H9 (cell line): ENCODE data around the gene ESRRB. TPM values are rescaled to one million over a fixed set of nuclear protein-coding genes. Genes with fewer than 3 reads are reported as not detected.

Experiments
- DNase-seq: peaks from one replicate; pipeline ENCODE4 v3.0.0-alpha.2; 2017
- H2AFZ ChIP-seq: one replicate; pipeline ENCODE4 v1.6.1; 2013; ENCODE audit warnings: mild to moderate bottlenecking, low read length, control low read depth, moderate library complexity
- H2AK5ac ChIP-seq: 2 replicates; pipeline ENCODE4 v1.6.1; 2013; ENCODE audit warnings: low read length, control low read depth, mixed read lengths; ENCODE audit not compliant: insufficient read length
- H2BK120ac ChIP-seq: one replicate; pipeline ENCODE4 v1.6.1; 2013; ENCODE audit warnings: low read depth, mild to moderate bottlenecking, low read length, control low read depth, inconsistent platforms; ENCODE audit not compliant: poor library complexity, severe bottlenecking
- H2BK12ac ChIP-seq: 2 replicates; pipeline ENCODE4 v1.6.1; 2013; ENCODE audit warnings: low read length, control low read depth, mixed read lengths, low read depth; ENCODE audit not compliant: insufficient read length
- H2BK15ac ChIP-seq: 2 replicates; pipeline ENCODE4 v1.6.1; 2013; ENCODE audit warnings: low read depth, low read length, control low read depth
- H2BK20ac ChIP-seq: one replicate; pipeline ENCODE4 v1.6.1; 2013; ENCODE audit warnings: low read depth, mild to moderate bottlenecking, low read length, control low read depth, inconsistent platforms; ENCODE audit not compliant: poor library complexity, severe bottlenecking
- H2BK5ac ChIP-seq: 2 replicates; pipeline ENCODE4 v1.6.1; 2013; ENCODE audit warnings: low read length, control low read depth, mixed read lengths; ENCODE audit not compliant: insufficient read length
- H3K14ac ChIP-seq: 2 replicates; pipeline ENCODE4 v1.6.1; 2013; ENCODE audit warnings: low read length, control low read depth; ENCODE audit not compliant: insufficient read depth
- H3K18ac ChIP-seq: 2 replicates; pipeline ENCODE4 v1.6.1; 2013; ENCODE audit warnings: low read depth, mild to moderate bottlenecking, mixed read lengths, low read length, control low read depth; ENCODE audit not compliant: insufficient read length
- H3K23ac ChIP-seq: 2 replicates; pipeline ENCODE4 v1.6.1; 2013; ENCODE audit warnings: low read length, control low read depth, mixed read lengths, low read depth; ENCODE audit not compliant: insufficient read length
- H3K23me2 ChIP-seq: 2 replicates; pipeline ENCODE4 v1.6.1; 2013; ENCODE audit warnings: low read depth, mild to moderate bottlenecking, mixed read lengths, low read length, control low read depth; ENCODE audit not compliant: insufficient read length, poor library complexity, severe bottlenecking
- H3K27ac ChIP-seq: 2 replicates; pipeline ENCODE4 v1.5.1; 2013; ENCODE audit warnings: low read length, control low read depth, mixed read lengths, low read depth; ENCODE audit not compliant: insufficient read length
- H3K27me3 ChIP-seq: 2 replicates; pipeline ENCODE4 v1.6.1; 2013; ENCODE audit warnings: low read length, control low read depth, inconsistent platforms; ENCODE audit not compliant: insufficient read depth
- H3K4ac ChIP-seq: 2 replicates; pipeline ENCODE4 v1.6.1; 2013; ENCODE audit warnings: low read depth, mild to moderate bottlenecking, control low read depth, inconsistent platforms, low read length, moderate library complexity
- H3K4me1 ChIP-seq: 2 replicates; pipeline ENCODE4 v1.6.1; 2013; ENCODE audit warnings: low read length, control low read depth, inconsistent platforms; ENCODE audit not compliant: insufficient read depth
- H3K4me2 ChIP-seq: 2 replicates; pipeline ENCODE4 v1.6.1; 2013; ENCODE audit warnings: low read length, control low read depth, mixed read lengths; ENCODE audit not compliant: insufficient read length, insufficient read depth
- H3K56ac ChIP-seq: 2 replicates; pipeline ENCODE4 v1.6.1; 2013; ENCODE audit warnings: low read depth, mild to moderate bottlenecking, mixed read lengths, low read length, control low read depth; ENCODE audit not compliant: insufficient read length
- H3K79me1 ChIP-seq: 2 replicates; pipeline ENCODE4 v1.6.1; 2013; ENCODE audit warnings: low read depth, mild to moderate bottlenecking, moderate library complexity, low read length, control low read depth, inconsistent platforms; ENCODE audit not compliant: insufficient read depth, poor library complexity, severe bottlenecking
- H3K79me2 ChIP-seq: 2 replicates; pipeline ENCODE4 v1.6.1; 2013; ENCODE audit warnings: low read length, control low read depth, inconsistent platforms; ENCODE audit not compliant: insufficient read depth
- H3K9ac ChIP-seq: 2 replicates; pipeline ENCODE4 v1.6.1; 2013; ENCODE audit warnings: low read length, control low read depth, mixed read lengths; ENCODE audit not compliant: insufficient read length; ENCODE audit errors: extremely low read depth
- H3K9me3 ChIP-seq: one replicate; pipeline ENCODE4 v1.6.1; 2013; ENCODE audit warnings: low read depth, low read length, inconsistent platforms; ENCODE audit not compliant: control insufficient read depth
- H3T11ph ChIP-seq: one replicate; pipeline ENCODE4 v1.6.1; 2013; ENCODE audit warnings: mild to moderate bottlenecking, low read length, control low read depth, inconsistent platforms
- H4K20me1 ChIP-seq: one replicate; pipeline ENCODE4 v1.6.1; 2013; ENCODE audit not compliant: control insufficient read depth, insufficient read length, insufficient read depth
- H4K5ac ChIP-seq: 2 replicates; pipeline ENCODE4 v1.6.1; 2013; ENCODE audit warnings: low read depth, mild to moderate bottlenecking, mixed read lengths, low read length, control low read depth; ENCODE audit not compliant: insufficient read length
- H4K8ac ChIP-seq: replicated peaks from 2 replicates; pipeline ENCODE4 v1.6.1; 2013; ENCODE audit warnings: low read length, control low read depth, mixed read lengths, low read depth; ENCODE audit not compliant: insufficient read length
- H4K91ac ChIP-seq: 2 replicates; pipeline ENCODE4 v1.6.1; 2013; ENCODE audit warnings: low read depth, mild to moderate bottlenecking, moderate library complexity, mixed read lengths, low read length, control low read depth; ENCODE audit not compliant: insufficient read length
- H3K27ac Mint-ChIP-seq, 3 experiments: 2 replicates in 2 of 3; 3 replicates in 1 of 3; pipeline ENCODE4 v1.8.0; 2020 to 2021; ENCODE audit warnings: mixed read lengths in 3 of 3, mild to moderate bottlenecking in 1 of 3, moderate library complexity in 1 of 3
- H3K27me3 Mint-ChIP-seq: 2 replicates; pipeline ENCODE4 v1.8.0; 2021; ENCODE audit warnings: low read depth, mild to moderate bottlenecking, moderate library complexity, mixed read lengths
- H3K36me3 Mint-ChIP-seq, 3 experiments: 2 replicates in 2 of 3; 3 replicates in 1 of 3; pipeline ENCODE4 v1.8.0; 2020 to 2021; ENCODE audit warnings: low read depth in 3 of 3, mixed read lengths in 3 of 3; ENCODE audit not compliant: insufficient read depth in 1 of 3
- H3K4me1 Mint-ChIP-seq, 2 experiments: 2 replicates each; pipeline ENCODE4 v1.8.0; 2020; ENCODE audit warnings: mixed read lengths in 2 of 2
- H3K4me3 Mint-ChIP-seq, 2 experiments: 2 replicates in 1 of 2; 3 replicates in 1 of 2; pipeline ENCODE4 v1.8.0; 2020 to 2021; ENCODE audit warnings: mild to moderate bottlenecking in 2 of 2, mixed read lengths in 2 of 2, moderate library complexity in 1 of 2
- H3K9me3 Mint-ChIP-seq, 2 experiments: 2 replicates in 1 of 2; 3 replicates in 1 of 2; pipeline ENCODE4 v1.8.0; 2020; ENCODE audit warnings: mild to moderate bottlenecking in 2 of 2, mixed read lengths in 2 of 2, moderate library complexity in 1 of 2
- WGBS: extraction: QIAGEN DNeasy Blood & Tissue Kit; methylation state at CpG from one replicate; pipeline ENCODE4 v1.1.7; 2013; ENCODE audit warnings: missing lambda C conversion rate, low lambda C conversion rate, mixed read lengths; ENCODE audit not compliant: insufficient read length; ENCODE audit errors: extremely low coverage; 5-methylcytosine and 5-hydroxymethylcytosine counted together
- long read RNA-seq: library from polyadenylated mRNA; unstranded; transcript quantifications from one replicate; pipeline ENCODE4 v2.0.0, GENCODE V29; 2020
- total RNA-seq: library from RNA; stranded (reverse); gene quantifications from 2 replicates; pipeline ENCODE4 v1.2.1, GENCODE V29; 2021
- TF ChIP-seq, protein P1 (sequence below): fragments of 200-600 bp; sonication (generic); conservative IDR thresholded peaks from 3 replicates; pipeline ENCODE4 v1.8.0; 2021; ENCODE audit warnings: antibody characterized with exemption, mild to moderate bottlenecking

ESRRB gene
- total RNA-seq, result 0.11 TPM in 1 of 2 replicates, not detected in the other
- long read RNA-seq, result 0 reads

DNA sequence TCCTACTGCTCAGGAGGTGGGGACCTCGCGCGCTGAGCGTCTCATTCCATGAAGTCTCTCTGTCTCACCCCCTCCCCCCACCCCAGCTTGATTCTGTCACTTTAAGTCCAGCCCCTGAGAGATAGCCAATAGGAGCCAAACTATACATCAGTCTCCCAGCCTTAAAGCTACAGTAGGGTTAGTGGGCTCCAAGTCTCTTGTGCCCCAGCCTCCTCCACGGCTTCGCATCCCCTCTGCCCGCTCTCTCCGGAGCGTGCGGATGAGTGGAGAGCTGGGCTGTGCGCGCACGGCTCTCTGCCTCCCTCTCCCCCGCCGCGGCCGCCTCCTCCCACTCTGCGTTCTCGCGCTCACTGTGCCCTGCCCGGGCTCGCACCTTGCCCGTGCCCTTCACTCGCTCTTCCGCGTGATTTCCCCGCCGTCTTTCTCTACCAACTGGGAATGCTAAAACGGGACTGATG lies at the start of gene ESRRB:
ESRRB (plus strand) TSS at position 191 of the 458 bp plus-strand sequence; CDS start at position 456, 265 bp downstream.
- H3K4me1 Mint-ChIP-seq, result peaks cover 11 to 17% of the 10 kb centered on the region in 2 experiments
- Histone ChIP-seq H3K27me3 (peaks cover 40% of the 10 kb centered on the region), H3K9ac (peak within 1 kb of the TSS; percentile 8)

More for the DNA sequence above, at the start of gene ESRRB:
- Histone ChIP-seq H4K91ac (no peak within 1 kb of the TSS), H3K79me1 (no peaks in the 10 kb centered on the region), H3K56ac (no peak within 1 kb of the TSS), H2BK120ac (no peak within 1 kb of the TSS), H3K14ac (no peak within 1 kb of the TSS), H3K23ac (no peak within 1 kb of the TSS), H3K4ac (no peak within 1 kb of the TSS), H4K5ac (no peak within 1 kb of the TSS), H4K20me1 (no peaks in the 10 kb centered on the region), H2BK5ac (no peak within 1 kb of the TSS), H4K8ac (no peak within 1 kb of the TSS), H3K4me2 (peak within 1 kb of the TSS; percentile 90), H2BK20ac (no peak within 1 kb of the TSS), H3K18ac (no peak within 1 kb of the TSS), H2AFZ (no peak within 1 kb of the TSS), H2BK12ac (no peak within 1 kb of the TSS), H2AK5ac (no peak within 1 kb of the TSS), H3T11ph (no peak within 1 kb of the TSS), H3K4me1 (peaks cover 4% of the 10 kb centered on the region; the same call in 1 of the 2 replicates), H3K9me3 (no peaks in the 10 kb centered on the region), H2BK15ac (no peak within 1 kb of the TSS), H3K23me2 (peaks cover 15% of the 10 kb centered on the region), H3K79me2 (no peaks in the 10 kb centered on the region), H3K27ac (no peak within 1 kb of the TSS)
- WGBS, result no CpG with 5 or more reads among the region's 29 CpGs
- Mint-ChIP-seq H3K36me3 (no peaks in the 10 kb centered on the region), H3K9me3 (peaks cover 0 to 3% of the 10 kb centered on the region in 2 experiments; a peak in 1 of 5 replicates), H3K4me3 (peak within 1 kb of the TSS; percentile 72 to 90), H3K27me3 (peaks cover 97% of the 10 kb centered on the region), H3K27ac (no peak within 1 kb of the TSS)
- peak; percentile 63 for DNase-seq
- TF ChIP-seq, protein P1, sequence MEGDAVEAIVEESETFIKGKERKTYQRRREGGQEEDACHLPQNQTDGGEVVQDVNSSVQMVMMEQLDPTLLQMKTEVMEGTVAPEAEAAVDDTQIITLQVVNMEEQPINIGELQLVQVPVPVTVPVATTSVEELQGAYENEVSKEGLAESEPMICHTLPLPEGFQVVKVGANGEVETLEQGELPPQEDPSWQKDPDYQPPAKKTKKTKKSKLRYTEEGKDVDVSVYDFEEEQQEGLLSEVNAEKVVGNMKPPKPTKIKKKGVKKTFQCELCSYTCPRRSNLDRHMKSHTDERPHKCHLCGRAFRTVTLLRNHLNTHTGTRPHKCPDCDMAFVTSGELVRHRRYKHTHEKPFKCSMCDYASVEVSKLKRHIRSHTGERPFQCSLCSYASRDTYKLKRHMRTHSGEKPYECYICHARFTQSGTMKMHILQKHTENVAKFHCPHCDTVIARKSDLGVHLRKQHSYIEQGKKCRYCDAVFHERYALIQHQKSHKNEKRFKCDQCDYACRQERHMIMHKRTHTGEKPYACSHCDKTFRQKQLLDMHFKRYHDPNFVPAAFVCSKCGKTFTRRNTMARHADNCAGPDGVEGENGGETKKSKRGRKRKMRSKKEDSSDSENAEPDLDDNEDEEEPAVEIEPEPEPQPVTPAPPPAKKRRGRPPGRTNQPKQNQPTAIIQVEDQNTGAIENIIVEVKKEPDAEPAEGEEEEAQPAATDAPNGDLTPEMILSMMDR, result no peak
